Measurements from ENCODE around the gene MSANTD3. TPM values are rescaled to one million over a fixed set of nuclear protein-coding genes. Genes with fewer than 3 reads are reported as not detected.

MSANTD3 gene
- total and polyA plus RNA-seq, 3 donors from 2014 or later, result 11.5 to 24.9 (median 16.9) TPM

DNA sequence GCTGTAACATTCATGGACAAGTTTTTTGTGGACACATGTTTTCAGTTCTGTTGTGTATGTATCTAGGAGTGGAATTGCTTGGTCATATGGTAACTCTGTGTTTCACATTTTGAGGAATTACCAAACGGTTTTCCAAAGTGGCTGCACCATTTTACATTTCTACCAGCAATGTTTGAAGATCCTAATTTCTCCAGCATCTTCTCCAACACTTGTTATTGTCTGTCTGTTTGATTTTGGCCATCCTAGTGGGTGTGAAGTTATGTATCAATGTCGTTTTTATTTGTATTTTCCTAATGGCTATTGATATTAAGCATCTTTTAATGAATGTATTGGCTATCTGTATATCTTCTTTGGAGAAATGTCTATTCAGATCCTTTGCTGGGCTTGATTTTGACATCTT, 52.9 kb downstream of the MSANTD3 start:
- no peak overlapping the region for H3K27ac ChIP-seq
- TF ChIP-seq, protein P1, sequence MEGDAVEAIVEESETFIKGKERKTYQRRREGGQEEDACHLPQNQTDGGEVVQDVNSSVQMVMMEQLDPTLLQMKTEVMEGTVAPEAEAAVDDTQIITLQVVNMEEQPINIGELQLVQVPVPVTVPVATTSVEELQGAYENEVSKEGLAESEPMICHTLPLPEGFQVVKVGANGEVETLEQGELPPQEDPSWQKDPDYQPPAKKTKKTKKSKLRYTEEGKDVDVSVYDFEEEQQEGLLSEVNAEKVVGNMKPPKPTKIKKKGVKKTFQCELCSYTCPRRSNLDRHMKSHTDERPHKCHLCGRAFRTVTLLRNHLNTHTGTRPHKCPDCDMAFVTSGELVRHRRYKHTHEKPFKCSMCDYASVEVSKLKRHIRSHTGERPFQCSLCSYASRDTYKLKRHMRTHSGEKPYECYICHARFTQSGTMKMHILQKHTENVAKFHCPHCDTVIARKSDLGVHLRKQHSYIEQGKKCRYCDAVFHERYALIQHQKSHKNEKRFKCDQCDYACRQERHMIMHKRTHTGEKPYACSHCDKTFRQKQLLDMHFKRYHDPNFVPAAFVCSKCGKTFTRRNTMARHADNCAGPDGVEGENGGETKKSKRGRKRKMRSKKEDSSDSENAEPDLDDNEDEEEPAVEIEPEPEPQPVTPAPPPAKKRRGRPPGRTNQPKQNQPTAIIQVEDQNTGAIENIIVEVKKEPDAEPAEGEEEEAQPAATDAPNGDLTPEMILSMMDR (IDR thresholded peaks at IDR 0.05), result no peak
- no peak for TF ChIP-seq POLR2A (IDR thresholded peaks at IDR 0.05)
- intact Hi-C loops (cut with DNase I; ENCODE audit: low total_unique reads), result no loop called here
- H3K27me3 ChIP-seq, result no peaks in the 10 kb centered on the region
- H3K36me3 ChIP-seq (ENCODE audit: low read depth, missing control alignments), result no peaks in the 10 kb centered on the region
- no peak overlapping the region for H3K4me3 ChIP-seq
- no peaks in the 10 kb centered on the region for H3K4me1 ChIP-seq
- no peaks in the 10 kb centered on the region for H3K9me3 ChIP-seq
- DNase-seq, result no peak
- 89 to 92% methylated on average over 2 of the region's 2 CpGs for WGBS, 2 donors

DNA sequence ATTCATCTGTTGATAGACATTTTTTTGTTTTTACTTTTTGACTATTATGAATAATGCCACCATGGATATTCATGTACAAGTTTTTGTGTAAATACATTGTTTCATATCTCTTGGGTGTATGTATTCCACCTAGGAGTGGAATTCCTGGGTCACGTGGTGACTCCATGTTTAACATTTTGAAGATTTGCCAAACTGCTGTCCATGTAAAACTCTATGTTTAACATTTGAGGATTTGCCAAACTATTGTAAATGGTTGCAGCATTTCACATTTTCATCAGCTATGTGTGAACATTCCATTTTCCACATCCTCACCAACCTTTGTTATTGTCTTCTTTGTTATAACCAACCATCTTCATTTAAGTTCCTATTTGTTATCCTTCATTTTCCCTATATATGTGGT, 58.3 kb downstream of the MSANTD3 start:
- 66 to 81% methylated on average over 1 of the region's 1 CpG for WGBS, 2 donors
- Histone ChIP-seq H3K4me3 (no peak overlapping the region), H3K27ac (no peak overlapping the region), H3K36me3 (ENCODE audit: low read depth, missing control alignments) (no peaks in the 10 kb centered on the region), H3K4me1 (no peaks in the 10 kb centered on the region), H3K27me3 (no peaks in the 10 kb centered on the region), H3K9me3 (no peaks in the 10 kb centered on the region)
- no peak for DNase-seq
- intact Hi-C loops (cut with DNase I; ENCODE audit: low total_unique reads), result no loop called here
- TF ChIP-seq, protein P1 (IDR thresholded peaks at IDR 0.05), result no peak
- no peak for TF ChIP-seq POLR2A (IDR thresholded peaks at IDR 0.05)

DNA sequence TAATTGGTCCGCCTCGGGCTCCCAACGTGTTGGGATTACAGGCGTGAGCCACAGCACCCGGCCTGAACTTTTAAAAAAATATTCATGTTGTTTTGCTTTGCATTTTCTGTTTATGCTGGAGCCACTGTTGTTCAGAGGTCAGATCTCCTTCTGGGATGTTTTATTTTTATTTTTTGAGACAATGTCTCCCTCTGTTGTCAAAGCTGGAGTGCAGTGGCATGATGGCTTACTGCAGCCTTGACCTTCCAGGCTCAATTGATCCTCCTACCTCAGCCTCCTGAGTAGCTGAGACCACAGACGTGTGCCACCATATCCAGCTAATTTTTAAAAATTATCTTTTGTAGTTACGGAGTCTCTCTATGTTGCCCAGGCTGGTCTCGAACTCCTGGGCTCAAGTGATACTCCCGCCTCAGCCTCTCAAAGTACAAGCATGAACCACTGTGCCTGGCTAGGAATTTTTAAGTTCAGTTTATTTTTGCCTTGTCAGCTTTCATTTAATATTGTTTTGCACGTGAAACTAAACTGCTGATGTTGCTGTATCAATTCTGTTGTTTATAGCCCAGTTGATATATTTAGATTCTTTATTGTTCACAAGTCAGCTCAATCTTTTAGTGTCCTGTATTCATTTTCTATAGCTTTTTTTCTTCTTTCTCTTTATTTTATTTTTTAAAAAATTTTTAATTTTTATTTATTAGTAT, 59.7 kb downstream of the MSANTD3 start:
- no peak for DNase-seq
- Histone ChIP-seq H3K36me3 (ENCODE audit: low read depth, missing control alignments) (no peaks in the 10 kb centered on the region), H3K27me3 (no peaks in the 10 kb centered on the region), H3K9me3 (no peaks in the 10 kb centered on the region), H3K27ac (no peak overlapping the region), H3K4me3 (no peak overlapping the region), H3K4me1 (no peaks in the 10 kb centered on the region)
- TF ChIP-seq POLR2A (IDR thresholded peaks at IDR 0.05), result no peak
- TF ChIP-seq, protein P1 (IDR thresholded peaks at IDR 0.05), result no peak
- WGBS, 2 donors, result 85% methylated on average over 10 of the region's 10 CpGs
- intact Hi-C loops (cut with DNase I; ENCODE audit: low total_unique reads), result no loop called here

DNA sequence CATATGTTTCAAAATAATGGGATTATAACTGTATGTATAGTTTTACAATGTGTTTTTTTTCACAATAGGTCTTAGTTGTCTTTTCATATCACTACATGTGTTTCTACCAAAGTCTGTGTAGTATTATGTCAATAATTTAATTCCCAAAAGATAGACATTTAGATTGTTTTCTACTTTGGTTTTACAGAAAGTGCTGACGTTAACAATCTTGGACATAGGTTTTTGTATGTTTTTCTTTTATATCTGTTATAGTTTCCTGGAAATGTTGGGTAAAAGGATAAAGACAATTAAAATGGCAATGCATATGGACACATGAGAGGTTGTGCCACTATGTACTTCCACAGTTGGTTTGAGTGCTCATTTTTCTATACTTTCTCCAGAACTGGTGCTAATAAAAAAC, 61.2 kb downstream of the MSANTD3 start:
- H3K36me3 ChIP-seq (ENCODE audit: low read depth, missing control alignments), result no peaks in the 10 kb centered on the region
- no peaks in the 10 kb centered on the region for H3K27me3 ChIP-seq
- no peak for TF ChIP-seq POLR2A (IDR thresholded peaks at IDR 0.05)
- TF ChIP-seq, protein P1 (IDR thresholded peaks at IDR 0.05), result no peak
- H3K4me3 ChIP-seq, result no peak overlapping the region
- H3K4me1 ChIP-seq, result no peaks in the 10 kb centered on the region
- H3K27ac ChIP-seq, result no peak overlapping the region
- intact Hi-C loops (cut with DNase I; ENCODE audit: low total_unique reads), result no loop called here
- no peaks in the 10 kb centered on the region for H3K9me3 ChIP-seq
- 89 to 90% methylated on average over 1 of the region's 1 CpG for WGBS, 2 donors
- DNase-seq, result no peak

GRCh38 chr9:100489836-100490235, 62.9 kb downstream of the MSANTD3 start:
- WGBS, 2 donors, result 82 to 93% methylated on average over 4 of the region's 4 CpGs
- Histone ChIP-seq H3K36me3 (ENCODE audit: low read depth, missing control alignments) (no peaks in the 10 kb centered on the region), H3K27me3 (no peaks in the 10 kb centered on the region), H3K4me3 (no peak overlapping the region), H3K9me3 (no peaks in the 10 kb centered on the region), H3K4me1 (no peaks in the 10 kb centered on the region), H3K27ac (no peak overlapping the region)
- TF ChIP-seq, protein P1 (IDR thresholded peaks at IDR 0.05), result no peak
- no peak for TF ChIP-seq POLR2A (IDR thresholded peaks at IDR 0.05)
- intact Hi-C loops (cut with DNase I; ENCODE audit: low total_unique reads), result no loop called here
- no peak for DNase-seq
